ENCODE measurements around the gene ASH1L. TPM values are rescaled to one million over a fixed set of nuclear protein-coding genes. Genes with fewer than 3 reads are reported as not detected.
A peak's percentile ranks its signal among the peaks of the same experiment; 100 is the strongest.

The ASH1L gene
- total and polyA plus RNA-seq, 9 of the 15 experiments (the other 6 are each of a cell fraction or from before 2014, with no cell fraction given): 2.0 to 23.3 (median 14.6) TPM

DNA sequence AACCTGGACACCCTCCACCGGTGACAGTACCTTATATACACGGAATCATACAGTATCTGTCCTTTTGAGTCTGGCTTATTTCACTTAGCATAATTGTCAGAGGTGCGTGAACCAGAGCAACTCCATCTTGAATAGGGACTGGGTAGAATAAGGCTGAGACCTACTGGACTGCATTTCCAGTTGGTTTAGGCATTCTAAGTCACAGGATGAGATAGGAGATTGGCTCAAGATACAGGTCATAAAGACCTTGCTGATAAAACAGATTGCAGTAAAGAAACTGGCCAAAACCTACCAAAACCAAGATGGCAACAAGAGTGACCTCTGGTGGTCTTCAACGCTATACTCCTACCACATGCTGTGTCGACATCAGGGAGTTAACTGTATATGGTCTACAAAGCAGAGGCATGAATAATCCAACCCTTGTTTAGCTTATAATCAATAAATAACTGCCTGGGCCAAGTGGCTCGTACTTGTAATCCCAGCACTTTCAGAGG is 255.3 kb downstream of the ASH1L start (continued):
- TF ChIP-seq BCL6 (CRISPR knock-in tag; IDR thresholded peaks at IDR 0.05) (peak; percentile 93), JUNB (CRISPR knock-in tag; conservative IDR thresholded peaks at IDR 0.05) (peak; percentile 42; the same call in 1 of the 2 replicates), SMC3 (conservative IDR thresholded peaks at IDR 0.05; ENCODE audit: insufficient read depth, low read depth, low read length) (peak; percentile 37; the same call in 1 of the 2 replicates), KLF6 (CRISPR knock-in tag; IDR thresholded peaks at IDR 0.05; ENCODE audit: borderline replicate concordance) (peak; percentile 98), CEBPB (tag; IDR thresholded peaks at IDR 0.05) (peak; percentile 77), LCOR (CRISPR knock-in tag; IDR thresholded peaks at IDR 0.05) (peak; percentile 21; the same call in 1 of the 2 replicates), SPI1 (IDR thresholded peaks at IDR 0.05; ENCODE audit: borderline replicate concordance, low read depth, low read length) (no peak), ZNF75A (CRISPR knock-in tag; IDR thresholded peaks at IDR 0.05) (peak; percentile 65; the same call in 1 of the 2 replicates), HSF4 (CRISPR knock-in tag; IDR thresholded peaks at IDR 0.05; ENCODE audit: borderline replicate concordance) (peak; percentile 93; the same call in 1 of the 2 replicates), MEF2D (tag; conservative IDR thresholded peaks at IDR 0.05; ENCODE audit: low read depth) (peak; percentile 96), ETS2 (tag; IDR thresholded peaks at IDR 0.05; ENCODE audit: borderline replicate concordance, poor library complexity, severe bottlenecking) (peak; percentile 73), DACH1 (IDR thresholded peaks at IDR 0.05; ENCODE audit: partially characterized antibody) (no peak), ZNF23 (CRISPR knock-in tag; IDR thresholded peaks at IDR 0.05) (peak; percentile 81; the same call in 1 of the 2 replicates), KLF1 (tag; IDR thresholded peaks at IDR 0.05) (peak; percentile 76), RAD21 (CRISPR knock-in tag; conservative IDR thresholded peaks at IDR 0.05 in 1 of 2, IDR thresholded peaks at IDR 0.05 in 1 of 2) (peak; percentile 74 to 86), ZNF197 (CRISPR knock-in tag; IDR thresholded peaks at IDR 0.05; ENCODE audit: low read depth) (peak; percentile 94), DDX20 (tag; IDR thresholded peaks at IDR 0.05; ENCODE audit: low read depth) (peak; percentile 96)
- TF ChIP-seq, protein P1, sequence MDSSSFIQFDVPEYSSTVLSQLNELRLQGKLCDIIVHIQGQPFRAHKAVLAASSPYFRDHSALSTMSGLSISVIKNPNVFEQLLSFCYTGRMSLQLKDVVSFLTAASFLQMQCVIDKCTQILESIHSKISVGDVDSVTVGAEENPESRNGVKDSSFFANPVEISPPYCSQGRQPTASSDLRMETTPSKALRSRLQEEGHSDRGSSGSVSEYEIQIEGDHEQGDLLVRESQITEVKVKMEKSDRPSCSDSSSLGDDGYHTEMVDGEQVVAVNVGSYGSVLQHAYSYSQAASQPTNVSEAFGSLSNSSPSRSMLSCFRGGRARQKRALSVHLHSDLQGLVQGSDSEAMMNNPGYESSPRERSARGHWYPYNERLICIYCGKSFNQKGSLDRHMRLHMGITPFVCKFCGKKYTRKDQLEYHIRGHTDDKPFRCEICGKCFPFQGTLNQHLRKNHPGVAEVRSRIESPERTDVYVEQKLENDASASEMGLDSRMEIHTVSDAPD (CRISPR knock-in tag; IDR thresholded peaks at IDR 0.05): peak; percentile 89
- TF ChIP-seq, protein P2, sequence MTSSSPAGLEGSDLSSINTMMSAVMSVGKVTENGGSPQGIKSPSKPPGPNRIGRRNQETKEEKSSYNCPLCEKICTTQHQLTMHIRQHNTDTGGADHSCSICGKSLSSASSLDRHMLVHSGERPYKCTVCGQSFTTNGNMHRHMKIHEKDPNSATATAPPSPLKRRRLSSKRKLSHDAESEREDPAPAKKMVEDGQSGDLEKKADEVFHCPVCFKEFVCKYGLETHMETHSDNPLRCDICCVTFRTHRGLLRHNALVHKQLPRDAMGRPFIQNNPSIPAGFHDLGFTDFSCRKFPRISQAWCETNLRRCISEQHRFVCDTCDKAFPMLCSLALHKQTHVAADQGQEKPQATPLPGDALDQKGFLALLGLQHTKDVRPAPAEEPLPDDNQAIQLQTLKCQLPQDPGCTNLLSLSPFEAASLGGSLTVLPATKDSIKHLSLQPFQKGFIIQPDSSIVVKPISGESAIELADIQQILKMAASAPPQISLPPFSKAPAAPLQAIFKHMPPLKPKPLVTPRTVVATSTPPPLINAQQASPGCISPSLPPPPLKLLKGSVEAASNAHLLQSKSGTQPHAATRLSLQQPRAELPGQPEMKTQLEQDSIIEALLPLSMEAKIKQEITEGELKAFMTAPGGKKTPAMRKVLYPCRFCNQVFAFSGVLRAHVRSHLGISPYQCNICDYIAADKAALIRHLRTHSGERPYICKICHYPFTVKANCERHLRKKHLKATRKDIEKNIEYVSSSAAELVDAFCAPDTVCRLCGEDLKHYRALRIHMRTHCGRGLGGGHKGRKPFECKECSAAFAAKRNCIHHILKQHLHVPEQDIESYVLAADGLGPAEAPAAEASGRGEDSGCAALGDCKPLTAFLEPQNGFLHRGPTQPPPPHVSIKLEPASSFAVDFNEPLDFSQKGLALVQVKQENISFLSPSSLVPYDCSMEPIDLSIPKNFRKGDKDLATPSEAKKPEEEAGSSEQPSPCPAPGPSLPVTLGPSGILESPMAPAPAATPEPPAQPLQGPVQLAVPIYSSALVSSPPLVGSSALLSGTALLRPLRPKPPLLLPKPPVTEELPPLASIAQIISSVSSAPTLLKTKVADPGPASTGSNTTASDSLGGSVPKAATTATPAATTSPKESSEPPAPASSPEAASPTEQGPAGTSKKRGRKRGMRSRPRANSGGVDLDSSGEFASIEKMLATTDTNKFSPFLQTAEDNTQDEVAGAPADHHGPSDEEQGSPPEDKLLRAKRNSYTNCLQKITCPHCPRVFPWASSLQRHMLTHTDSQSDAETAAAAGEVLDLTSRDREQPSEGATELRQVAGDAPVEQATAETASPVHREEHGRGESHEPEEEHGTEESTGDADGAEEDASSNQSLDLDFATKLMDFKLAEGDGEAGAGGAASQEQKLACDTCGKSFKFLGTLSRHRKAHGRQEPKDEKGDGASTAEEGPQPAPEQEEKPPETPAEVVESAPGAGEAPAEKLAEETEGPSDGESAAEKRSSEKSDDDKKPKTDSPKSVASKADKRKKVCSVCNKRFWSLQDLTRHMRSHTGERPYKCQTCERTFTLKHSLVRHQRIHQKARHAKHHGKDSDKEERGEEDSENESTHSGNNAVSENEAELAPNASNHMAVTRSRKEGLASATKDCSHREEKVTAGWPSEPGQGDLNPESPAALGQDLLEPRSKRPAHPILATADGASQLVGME (CRISPR knock-in tag; IDR thresholded peaks at IDR 0.05): peak; percentile 93
- TF ChIP-seq, protein P3, sequence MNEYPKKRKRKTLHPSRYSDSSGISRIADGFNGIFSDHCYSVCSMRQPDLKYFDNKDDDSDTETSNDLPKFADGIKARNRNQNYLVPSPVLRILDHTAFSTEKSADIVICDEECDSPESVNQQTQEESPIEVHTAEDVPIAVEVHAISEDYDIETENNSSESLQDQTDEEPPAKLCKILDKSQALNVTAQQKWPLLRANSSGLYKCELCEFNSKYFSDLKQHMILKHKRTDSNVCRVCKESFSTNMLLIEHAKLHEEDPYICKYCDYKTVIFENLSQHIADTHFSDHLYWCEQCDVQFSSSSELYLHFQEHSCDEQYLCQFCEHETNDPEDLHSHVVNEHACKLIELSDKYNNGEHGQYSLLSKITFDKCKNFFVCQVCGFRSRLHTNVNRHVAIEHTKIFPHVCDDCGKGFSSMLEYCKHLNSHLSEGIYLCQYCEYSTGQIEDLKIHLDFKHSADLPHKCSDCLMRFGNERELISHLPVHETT (CRISPR knock-in tag; conservative IDR thresholded peaks at IDR 0.05 in 1 of 2, IDR thresholded peaks at IDR 0.05 in 1 of 2): peak in 1 of 2 experiments; percentile 95; a peak in 2 of 4 replicates
